Mesenchymal stem cell (in vitro differentiated cells and primary cell): ENCODE data around the gene EEF2K.

Experiments
- DNase-seq: peaks from one replicate; pipeline ENCODE4 v3.0.0-alpha.2; 2013
- H2AFZ ChIP-seq: one replicate; pipeline ENCODE4 v1.6.1; 2013; ENCODE audit warnings: low read depth, mild to moderate bottlenecking, control low read depth, inconsistent platforms, low read length, moderate library complexity
- H2AK5ac ChIP-seq: 2 replicates; pipeline ENCODE4 v1.6.1; 2013; ENCODE audit warnings: low read length, moderate library complexity, mild to moderate bottlenecking, inconsistent platforms; ENCODE audit not compliant: severe bottlenecking
- H2BK120ac ChIP-seq: one replicate; pipeline ENCODE4 v1.6.1; 2013; ENCODE audit warnings: low read depth, mild to moderate bottlenecking, inconsistent platforms, low read length, moderate library complexity
- H2BK12ac ChIP-seq, 2 experiments: one replicate each; pipeline ENCODE4 v1.6.1; 2013; ENCODE audit warnings: inconsistent platforms in 2 of 2, low read length in 2 of 2, mild to moderate bottlenecking in 2 of 2, moderate library complexity in 2 of 2, control low read depth in 1 of 2
- H2BK15ac ChIP-seq: one replicate; pipeline ENCODE4 v1.6.1; 2013; ENCODE audit warnings: mild to moderate bottlenecking, low read depth, inconsistent platforms; ENCODE audit not compliant: poor library complexity, severe bottlenecking
- H2BK5ac ChIP-seq: 2 replicates; pipeline ENCODE4 v1.6.1; 2013; ENCODE audit warnings: low read depth, mild to moderate bottlenecking, low read length, control low read depth, inconsistent platforms; ENCODE audit not compliant: poor library complexity, severe bottlenecking
- H3K14ac ChIP-seq, 2 experiments: one replicate each; pipeline ENCODE4 v1.6.1; 2013; ENCODE audit warnings: inconsistent platforms in 2 of 2, low read length in 2 of 2, control low read depth in 1 of 2, mild to moderate bottlenecking in 1 of 2, moderate library complexity in 1 of 2
- H3K18ac ChIP-seq, 2 experiments: one replicate each; pipeline ENCODE4 v1.6.1; 2013; ENCODE audit warnings: inconsistent platforms in 2 of 2, low read length in 2 of 2, control low read depth in 1 of 2, low read depth in 1 of 2, mild to moderate bottlenecking in 1 of 2
- H3K23ac ChIP-seq, 2 experiments: one replicate each; pipeline ENCODE4 v1.6.1; 2013; ENCODE audit warnings: inconsistent platforms in 2 of 2, low read length in 2 of 2, mild to moderate bottlenecking in 2 of 2, moderate library complexity in 2 of 2, control low read depth in 1 of 2
- H3K27ac ChIP-seq: 2 replicates; pipeline ENCODE4 v1.5.1; 2013; ENCODE audit warnings: mild to moderate bottlenecking, moderate library complexity, low read length, control low read depth, inconsistent platforms; ENCODE audit not compliant: poor library complexity, severe bottlenecking
- H3K27me3 ChIP-seq, 2 experiments: 2 replicates each; pipeline versions ENCODE4 v1.6.1 to v1.7.0; 2013; ENCODE audit warnings: low read length in 2 of 2, mild to moderate bottlenecking in 2 of 2, moderate library complexity in 2 of 2, control low read depth in 1 of 2, inconsistent platforms in 1 of 2; ENCODE audit not compliant: control insufficient read depth in 1 of 2, insufficient read depth in 1 of 2
- H3K36me3 ChIP-seq, 2 experiments: 2 replicates each; pipeline versions ENCODE4 v1.6.1 to v1.7.0; 2013; ENCODE audit warnings: low read length in 2 of 2, control low read depth in 1 of 2, inconsistent platforms in 1 of 2, low read depth in 1 of 2, mild to moderate bottlenecking in 1 of 2; ENCODE audit not compliant: insufficient read depth in 2 of 2, control insufficient read depth in 1 of 2
- H3K4ac ChIP-seq, 2 experiments: one replicate each; pipeline ENCODE4 v1.6.1; 2013; ENCODE audit warnings: inconsistent platforms in 2 of 2, low read length in 2 of 2, mild to moderate bottlenecking in 2 of 2, moderate library complexity in 2 of 2, control low read depth in 1 of 2, low read depth in 1 of 2
- H3K4me1 ChIP-seq: 2 replicates; pipeline ENCODE4 v1.6.1; 2013; ENCODE audit warnings: low read depth, low read length, control low read depth; ENCODE audit not compliant: control insufficient read depth, insufficient read depth
- H3K4me2 ChIP-seq: 2 replicates; pipeline ENCODE4 v1.6.1; 2013; ENCODE audit warnings: low read length, mild to moderate bottlenecking, inconsistent platforms; ENCODE audit not compliant: poor library complexity, severe bottlenecking
- H3K4me3 ChIP-seq, 2 experiments: 2 replicates each; pipeline versions ENCODE4 v1.5.1 to v1.7.0; 2013; ENCODE audit warnings: low read length in 2 of 2, mild to moderate bottlenecking in 2 of 2, control low read depth in 1 of 2, low read depth in 1 of 2; ENCODE audit not compliant: insufficient read depth in 1 of 2
- H3K79me1 ChIP-seq: replicated peaks from 2 replicates; pipeline ENCODE4 v1.6.1; 2013; ENCODE audit warnings: mild to moderate bottlenecking, control low read depth, low read length, inconsistent platforms; ENCODE audit not compliant: poor library complexity, severe bottlenecking
- H3K9ac ChIP-seq: 2 replicates; pipeline ENCODE4 v1.7.0; 2013; ENCODE audit warnings: mild to moderate bottlenecking, low read length, moderate library complexity
- H3K9me3 ChIP-seq: 2 replicates; pipeline ENCODE4 v1.7.0; 2013; ENCODE audit warnings: mild to moderate bottlenecking, low read length; ENCODE audit not compliant: control insufficient read depth
- H4K8ac ChIP-seq: one replicate; pipeline ENCODE4 v1.6.1; 2013; ENCODE audit warnings: inconsistent platforms, mild to moderate bottlenecking, low read length, moderate library complexity
- H4K91ac ChIP-seq: one replicate; pipeline ENCODE4 v1.6.1; 2013; ENCODE audit warnings: mild to moderate bottlenecking, low read length, inconsistent platforms
- WGBS: methylation state at CpG from one replicate; pipeline ENCODE4 v1.1.7; 2013; ENCODE audit warnings: mixed read lengths; 5-methylcytosine and 5-hydroxymethylcytosine counted together

Gene EEF2K

DNA sequence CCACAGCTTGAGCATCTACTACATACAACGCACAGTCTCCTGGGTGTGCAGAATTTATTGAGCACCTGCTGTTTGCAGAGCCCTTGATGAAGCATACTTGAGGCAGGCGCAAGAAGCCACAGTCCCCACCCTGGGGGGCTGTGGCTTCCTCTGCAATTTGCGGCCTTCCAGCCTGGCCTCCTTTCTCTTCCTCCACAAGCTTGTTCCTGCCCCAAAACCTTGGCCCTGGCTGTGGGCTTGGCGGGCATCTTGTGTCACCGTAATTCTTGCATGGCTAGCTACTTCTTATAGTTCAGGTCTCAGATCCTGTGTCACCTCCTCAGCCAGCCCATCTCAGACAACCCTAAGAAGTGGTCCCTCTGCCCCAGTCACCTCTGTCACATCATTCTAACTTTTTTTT is 47.2 kb downstream of the EEF2K start:
- H3K27ac ChIP-seq, result no peak overlapping the region
- no peak overlapping the region for H3K4ac ChIP-seq
- no peak overlapping the region for H3K14ac ChIP-seq
- no peak overlapping the region for H4K8ac ChIP-seq
- no peak overlapping the region for H4K91ac ChIP-seq
- peaks cover 5% of the 10 kb centered on the region for H3K9me3 ChIP-seq
- no peak for DNase-seq
- no peak overlapping the region for H3K4me3 ChIP-seq
- H2AK5ac ChIP-seq, result no peak overlapping the region
- no peak overlapping the region for H3K18ac ChIP-seq
- H2AFZ ChIP-seq, result no peak overlapping the region
- peaks cover 64 to 86% of the 10 kb centered on the region in 2 experiments for H3K36me3 ChIP-seq
- H3K79me1 ChIP-seq, result peaks cover 3% of the 10 kb centered on the region
- no peaks in the 10 kb centered on the region for H3K4me1 ChIP-seq
- H2BK120ac ChIP-seq, result no peak overlapping the region
- no peak overlapping the region for H2BK5ac ChIP-seq
- no peak overlapping the region for H3K4me2 ChIP-seq
- no peak overlapping the region for H3K9ac ChIP-seq
- H3K23ac ChIP-seq, result peak overlapping the region in 1 of 2 experiments; percentile 85
- no peak overlapping the region for H2BK12ac ChIP-seq
- no peak overlapping the region for H2BK15ac ChIP-seq
- 100% methylated on average over 5 of the region's 5 CpGs for WGBS
- H3K27me3 ChIP-seq, result no peaks in the 10 kb centered on the region

DNA sequence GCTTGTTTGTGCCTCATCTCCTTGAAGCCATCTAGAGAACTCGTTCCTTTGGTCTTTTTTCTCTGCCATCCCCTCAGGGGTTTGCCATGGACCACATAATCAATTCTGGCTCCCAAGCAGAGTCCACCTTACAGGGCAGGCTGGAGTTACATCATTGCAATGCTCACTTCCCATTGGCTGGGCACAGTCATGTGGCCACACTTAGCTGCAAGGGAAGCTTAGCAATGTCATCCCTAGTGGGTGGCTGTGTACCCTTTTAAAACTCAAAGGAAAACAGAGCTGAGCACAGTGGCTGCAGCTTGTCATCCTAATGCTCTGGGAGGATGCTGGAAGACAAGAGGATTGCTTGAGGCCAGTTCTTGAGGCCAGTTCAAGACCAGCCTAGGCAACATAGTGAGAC is 49.3 kb downstream of the EEF2K start:
- Histone ChIP-seq H3K18ac (no peak overlapping the region), H2AFZ (no peak overlapping the region), H3K23ac (no peak overlapping the region), H3K4me3 (no peak overlapping the region), H2BK120ac (no peak overlapping the region), H4K8ac (no peak overlapping the region), H4K91ac (no peak overlapping the region), H2BK12ac (no peak overlapping the region), H3K27ac (no peak overlapping the region), H3K79me1 (peaks cover 3% of the 10 kb centered on the region), H3K14ac (no peak overlapping the region), H3K36me3 (peaks cover 65 to 93% of the 10 kb centered on the region in 2 experiments), H3K4me2 (no peak overlapping the region), H3K9me3 (peaks cover 5% of the 10 kb centered on the region), H2AK5ac (no peak overlapping the region), H3K9ac (no peak overlapping the region), H3K4ac (no peak overlapping the region), H2BK5ac (no peak overlapping the region), H2BK15ac (no peak overlapping the region), H3K4me1 (no peaks in the 10 kb centered on the region), H3K27me3 (no peaks in the 10 kb centered on the region)
- WGBS, result 94% methylated on average over 1 of the region's 1 CpG
- no peak for DNase-seq

DNA sequence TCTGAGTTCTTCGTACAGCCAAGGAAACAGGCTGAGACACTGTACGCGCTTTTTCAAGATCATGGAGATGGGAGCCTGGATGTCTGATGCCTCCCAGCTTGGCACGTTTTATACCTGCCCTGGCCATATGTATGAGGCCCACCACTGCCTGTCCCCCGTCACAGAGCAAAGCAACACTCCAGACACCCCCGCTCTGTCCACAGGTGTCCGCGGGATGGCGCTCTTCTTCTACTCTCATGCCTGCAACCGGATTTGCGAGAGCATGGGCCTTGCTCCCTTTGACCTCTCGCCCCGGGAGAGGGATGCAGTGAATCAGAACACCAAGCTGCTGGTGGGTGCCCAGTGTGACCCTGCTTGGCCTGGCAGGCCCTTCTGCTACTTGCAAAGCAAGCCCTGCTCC is 51.4 kb downstream of the EEF2K start:
- Histone ChIP-seq H2AK5ac (no peak overlapping the region), H3K4me3 (no peak overlapping the region), H2BK120ac (no peak overlapping the region), H3K4me1 (no peaks in the 10 kb centered on the region), H2AFZ (no peak overlapping the region), H3K23ac (no peak overlapping the region), H2BK12ac (no peak overlapping the region), H4K8ac (no peak overlapping the region), H3K14ac (no peak overlapping the region), H3K27ac (no peak overlapping the region), H4K91ac (no peak overlapping the region), H3K27me3 (no peaks in the 10 kb centered on the region), H3K18ac (no peak overlapping the region), H3K9me3 (peaks cover 5% of the 10 kb centered on the region), H2BK15ac (no peak overlapping the region), H3K4ac (no peak overlapping the region), H3K36me3 (peaks cover 55 to 91% of the 10 kb centered on the region in 2 experiments), H3K9ac (no peak overlapping the region), H3K4me2 (no peak overlapping the region), H3K79me1 (peaks cover 3% of the 10 kb centered on the region), H2BK5ac (no peak overlapping the region)
- WGBS, result 93% methylated on average over 13 of the region's 13 CpGs
- no peak for DNase-seq

DNA sequence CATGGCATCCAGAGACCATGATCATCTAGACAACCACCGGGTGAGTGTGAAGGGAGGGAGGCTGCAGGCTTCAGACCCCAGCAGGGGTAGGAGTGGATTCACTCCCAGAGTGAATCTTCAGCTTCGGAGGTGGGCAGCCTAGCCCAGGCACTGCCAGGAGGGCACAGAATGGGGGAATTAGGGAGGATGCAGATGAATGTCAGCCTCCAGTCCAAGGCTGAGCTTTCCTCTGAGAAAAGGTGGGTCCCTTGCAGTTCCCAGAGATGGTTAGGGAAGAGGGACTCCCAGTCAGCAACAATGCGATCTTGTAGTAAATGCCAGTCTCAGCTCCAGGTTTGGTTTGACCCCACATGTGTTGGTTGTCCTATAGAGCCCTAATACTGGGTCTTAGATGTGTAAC is 54.4 kb downstream of the EEF2K start:
- no peak overlapping the region for H3K4me3 ChIP-seq
- H4K8ac ChIP-seq, result no peak overlapping the region
- no peak overlapping the region for H3K9ac ChIP-seq
- H3K14ac ChIP-seq, result no peak overlapping the region
- no peak for DNase-seq
- H3K9me3 ChIP-seq, result peaks cover 2% of the 10 kb centered on the region
- no peak overlapping the region for H3K27ac ChIP-seq
- H3K4me2 ChIP-seq, result no peak overlapping the region
- H3K4me1 ChIP-seq, result no peaks in the 10 kb centered on the region
- no peak overlapping the region for H2BK120ac ChIP-seq
- no peak overlapping the region for H4K91ac ChIP-seq
- no peak overlapping the region for H2BK5ac ChIP-seq
- H2AFZ ChIP-seq, result no peak overlapping the region
- H3K27me3 ChIP-seq, result no peaks in the 10 kb centered on the region
- no peaks in the 10 kb centered on the region for H3K79me1 ChIP-seq
- peaks cover 56 to 84% of the 10 kb centered on the region in 2 experiments for H3K36me3 ChIP-seq
- 97% methylated on average over 3 of the region's 3 CpGs for WGBS
- H3K4ac ChIP-seq, result no peak overlapping the region
- no peak overlapping the region for H3K18ac ChIP-seq
- H2BK12ac ChIP-seq, result no peak overlapping the region
- H2BK15ac ChIP-seq, result no peak overlapping the region
- no peak overlapping the region for H2AK5ac ChIP-seq
- H3K23ac ChIP-seq, result no peak overlapping the region
